ENCODE results near the gene SAPCD2. TPM values are rescaled to one million over a fixed set of nuclear protein-coding genes. Genes with fewer than 3 reads are reported as not detected.
A peak's percentile ranks its signal among the peaks of the same experiment; 100 is the strongest.

SAPCD2 gene
- total and polyA plus RNA-seq, 9 of the 15 experiments (the other 6 are each of a cell fraction or from before 2014, with no cell fraction given), result 3.4 to 91.8 (median 18.8) TPM

DNA sequence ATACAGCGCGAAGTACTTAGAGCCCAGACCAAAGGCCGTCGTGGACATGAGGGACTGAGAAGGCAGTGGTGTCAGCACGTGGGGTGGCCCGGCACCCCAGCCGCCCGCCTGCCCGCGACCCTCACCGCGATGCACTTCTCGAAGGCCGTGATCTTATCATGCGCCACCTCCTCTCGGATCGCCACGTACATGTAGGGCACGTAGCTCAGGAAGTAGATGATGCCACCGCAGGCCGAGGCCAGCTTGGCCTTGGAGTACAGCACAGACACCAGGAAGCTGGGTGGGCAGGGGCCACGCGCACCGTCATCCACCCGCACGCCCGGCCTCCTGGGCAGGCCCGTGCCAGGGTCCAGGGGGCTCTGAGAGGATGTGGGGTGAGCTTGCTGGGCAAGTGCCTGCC is 53.3 kb downstream of the SAPCD2 start:
- Histone ChIP-seq H3K4me2 (ENCODE audit: insufficient read depth, low read length) (no peak overlapping the region), H2AFZ (ENCODE audit: low read depth, low read length) (no peak overlapping the region), H4K20me1 (replicated peaks; ENCODE audit: control insufficient read depth, insufficient read depth, low read length) (0 out of 2 replicates have a peak, but pooled peaks cover 5% of the 10 kb centered on the region), H3K9me3 (replicated peaks; ENCODE audit: control insufficient read depth, insufficient read depth, low read depth, low read length) (no peaks in the 10 kb centered on the region), H3K27me3 (ENCODE audit: control insufficient read depth in 2 of 2, insufficient read depth in 2 of 2, low read length in 2 of 2) (no peaks in the 10 kb centered on the region), H3K9me1 (ENCODE audit: control insufficient read depth, insufficient read depth, low read length) (no peaks in the 10 kb centered on the region), H3K36me3 (ENCODE audit: control insufficient read depth, insufficient read depth, low read length) (no peaks in the 10 kb centered on the region), H3K4me3 (no peak overlapping the region), H3K4me1 (replicated peaks in 1 of 2; ENCODE audit: control insufficient read depth in 2 of 2, insufficient read depth in 2 of 2, low read length in 2 of 2) (peaks cover 0 to 74% of the 10 kb centered on the region in 2 experiments; a peak in 2 of 5 replicates), H3K79me2 (ENCODE audit: control insufficient read depth, insufficient read depth, low read length) (no peaks in the 10 kb centered on the region), H3K9ac (ENCODE audit: insufficient read depth in 1 of 2, low read depth in 2 of 2, low read length in 2 of 2) (no peak overlapping the region), H3K27ac (ENCODE audit: extremely low read depth, low read depth, low read length) (no peak overlapping the region)
- FAIRE-seq (no peak), ATAC-seq (no peak), DNase-seq (ENCODE audit: extremely low read depth in 1 of 4, low spot score in 3 of 4) (no peak)
- no TSS peak for BruUV-seq (replicated peaks)
- intact Hi-C loops (cut with micrococcal nuclease), result no loop called here
- ChIA-PET CTCF (ENCODE audit: low intra/inter-chr PET ratio) (no interaction called here), POLR2A (no interaction called here)
- in situ Hi-C loops (cut with MboI), result no loop called here
- 94% methylated on average over 26 of the region's 28 CpGs for WGBS (ENCODE audit: insufficient coverage, low coverage, missing lambda C conversion rate)
- TF ChIP-seq, protein P1, sequence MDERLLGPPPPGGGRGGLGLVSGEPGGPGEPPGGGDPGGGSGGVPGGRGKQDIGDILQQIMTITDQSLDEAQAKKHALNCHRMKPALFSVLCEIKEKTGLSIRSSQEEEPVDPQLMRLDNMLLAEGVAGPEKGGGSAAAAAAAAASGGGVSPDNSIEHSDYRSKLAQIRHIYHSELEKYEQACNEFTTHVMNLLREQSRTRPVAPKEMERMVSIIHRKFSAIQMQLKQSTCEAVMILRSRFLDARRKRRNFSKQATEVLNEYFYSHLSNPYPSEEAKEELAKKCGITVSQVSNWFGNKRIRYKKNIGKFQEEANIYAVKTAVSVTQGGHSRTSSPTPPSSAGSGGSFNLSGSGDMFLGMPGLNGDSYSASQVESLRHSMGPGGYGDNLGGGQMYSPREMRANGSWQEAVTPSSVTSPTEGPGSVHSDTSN (CRISPR knock-in tag; IDR thresholded peaks at IDR 0.05; ENCODE audit: low read depth), result no peak
- TF ChIP-seq, protein P1 (tag; conservative IDR thresholded peaks at IDR 0.05; ENCODE audit: low read depth), result no peak
- TF ChIP-seq, protein P2, sequence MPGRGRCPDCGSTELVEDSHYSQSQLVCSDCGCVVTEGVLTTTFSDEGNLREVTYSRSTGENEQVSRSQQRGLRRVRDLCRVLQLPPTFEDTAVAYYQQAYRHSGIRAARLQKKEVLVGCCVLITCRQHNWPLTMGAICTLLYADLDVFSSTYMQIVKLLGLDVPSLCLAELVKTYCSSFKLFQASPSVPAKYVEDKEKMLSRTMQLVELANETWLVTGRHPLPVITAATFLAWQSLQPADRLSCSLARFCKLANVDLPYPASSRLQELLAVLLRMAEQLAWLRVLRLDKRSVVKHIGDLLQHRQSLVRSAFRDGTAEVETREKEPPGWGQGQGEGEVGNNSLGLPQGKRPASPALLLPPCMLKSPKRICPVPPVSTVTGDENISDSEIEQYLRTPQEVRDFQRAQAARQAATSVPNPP (IDR thresholded peaks at IDR 0.05; ENCODE audit: borderline replicate concordance, insufficient read depth, insufficient read length), result no peak
- no peak for TF ChIP-seq SREBF2 (CRISPR knock-in tag; IDR thresholded peaks at IDR 0.05)
- no peak for TF ChIP-seq NR2C1 (IDR thresholded peaks at IDR 0.05)
- no peak for TF ChIP-seq NR2C1 (tag; IDR thresholded peaks at IDR 0.05)
- TF ChIP-seq, protein P3, sequence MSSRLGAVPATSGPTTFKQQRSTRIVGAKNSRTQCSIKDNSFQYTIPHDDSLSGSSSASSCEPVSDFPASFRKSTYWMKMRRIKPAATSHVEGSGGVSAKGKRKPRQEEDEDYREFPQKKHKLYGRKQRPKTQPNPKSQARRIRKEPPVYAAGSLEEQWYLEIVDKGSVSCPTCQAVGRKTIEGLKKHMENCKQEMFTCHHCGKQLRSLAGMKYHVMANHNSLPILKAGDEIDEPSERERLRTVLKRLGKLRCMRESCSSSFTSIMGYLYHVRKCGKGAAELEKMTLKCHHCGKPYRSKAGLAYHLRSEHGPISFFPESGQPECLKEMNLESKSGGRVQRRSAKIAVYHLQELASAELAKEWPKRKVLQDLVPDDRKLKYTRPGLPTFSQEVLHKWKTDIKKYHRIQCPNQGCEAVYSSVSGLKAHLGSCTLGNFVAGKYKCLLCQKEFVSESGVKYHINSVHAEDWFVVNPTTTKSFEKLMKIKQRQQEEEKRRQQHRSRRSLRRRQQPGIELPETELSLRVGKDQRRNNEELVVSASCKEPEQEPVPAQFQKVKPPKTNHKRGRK (tag; IDR thresholded peaks at IDR 0.05), result no peak
- no peak for TF ChIP-seq HOXB6 (CRISPR knock-in tag; IDR thresholded peaks at IDR 0.05; ENCODE audit: borderline replicate concordance)
- TF ChIP-seq ZC3H4 (CRISPR knock-in tag; IDR thresholded peaks at IDR 0.05; ENCODE audit: borderline replicate concordance), result peak; percentile 45; the same call in 1 of the 2 replicates
- no peak for TF ChIP-seq ZNF707 (CRISPR knock-in tag; conservative IDR thresholded peaks at IDR 0.05)
- TF ChIP-seq, protein P4, sequence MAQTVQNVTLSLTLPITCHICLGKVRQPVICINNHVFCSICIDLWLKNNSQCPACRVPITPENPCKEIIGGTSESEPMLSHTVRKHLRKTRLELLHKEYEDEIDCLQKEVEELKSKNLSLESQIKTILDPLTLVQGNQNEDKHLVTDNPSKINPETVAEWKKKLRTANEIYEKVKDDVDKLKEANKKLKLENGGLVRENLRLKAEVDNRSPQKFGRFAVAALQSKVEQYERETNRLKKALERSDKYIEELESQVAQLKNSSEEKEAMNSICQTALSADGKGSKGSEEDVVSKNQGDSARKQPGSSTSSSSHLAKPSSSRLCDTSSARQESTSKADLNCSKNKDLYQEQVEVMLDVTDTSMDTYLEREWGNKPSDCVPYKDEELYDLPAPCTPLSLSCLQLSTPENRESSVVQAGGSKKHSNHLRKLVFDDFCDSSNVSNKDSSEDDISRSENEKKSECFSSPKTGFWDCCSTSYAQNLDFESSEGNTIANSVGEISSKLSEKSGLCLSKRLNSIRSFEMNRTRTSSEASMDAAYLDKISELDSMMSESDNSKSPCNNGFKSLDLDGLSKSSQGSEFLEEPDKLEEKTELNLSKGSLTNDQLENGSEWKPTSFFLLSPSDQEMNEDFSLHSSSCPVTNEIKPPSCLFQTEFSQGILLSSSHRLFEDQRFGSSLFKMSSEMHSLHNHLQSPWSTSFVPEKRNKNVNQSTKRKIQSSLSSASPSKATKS (CRISPR knock-in tag; IDR thresholded peaks at IDR 0.05), result no peak
- TF ChIP-seq RBM22 (IDR thresholded peaks at IDR 0.05; ENCODE audit: low read depth, low read length, poor library complexity, severe bottlenecking), result no peak
- no peak for TF ChIP-seq SNRNP70 (optimal IDR thresholded peaks at IDR 0.05; ENCODE audit: low read depth, low read length)
- no peak for TF ChIP-seq HNRNPUL1 (IDR thresholded peaks at IDR 0.05; ENCODE audit: low read length)
- no peak for TF ChIP-seq SMAD3 (CRISPR knock-in tag; conservative IDR thresholded peaks at IDR 0.05)
- no peak for TF ChIP-seq MYNN (IDR thresholded peaks at IDR 0.05)
- no peak for TF ChIP-seq MYNN (CRISPR knock-in tag; IDR thresholded peaks at IDR 0.05)

Measured in K562 (cell line).